Activated CD4-positive, alpha-beta T cell treated with anti-CD3 and anti-CD28 coated beads, Interleukin-2, amount 50 U/mL, for 4 hours (primary cell): ENCODE measurements around the gene CTPS1.

ENCODE experiments used
- DNase-seq, 2 experiments: peaks; one replicate each; pipeline ENCODE4 v3.0.0-alpha.2; 2020

Gene CTPS1

GRCh38 chr1:41003640-41004220 is 24.2 kb downstream of the CTPS1 start:
- DNase-seq, result peak; percentile 81 to 82

DNA sequence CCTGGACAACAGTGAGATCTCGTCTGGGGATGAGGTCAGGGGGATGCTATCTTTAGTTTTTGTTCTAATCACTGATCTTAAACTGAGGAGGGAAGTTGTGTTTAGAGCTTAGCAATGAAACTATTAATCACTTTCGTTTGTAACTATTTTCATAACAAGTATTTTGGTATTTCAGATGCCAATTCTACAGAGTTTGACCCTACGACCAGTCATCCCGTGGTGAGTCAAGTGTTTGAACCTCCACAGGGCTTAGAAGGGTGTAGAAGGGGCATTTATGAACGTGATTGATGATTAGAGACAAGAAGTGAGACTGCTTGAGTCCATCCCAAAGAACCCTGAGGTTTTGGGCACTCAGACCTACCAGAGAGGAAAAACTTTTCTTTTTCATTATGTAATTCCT is 26.4 kb downstream of the CTPS1 start:
- no peak for DNase-seq

DNA sequence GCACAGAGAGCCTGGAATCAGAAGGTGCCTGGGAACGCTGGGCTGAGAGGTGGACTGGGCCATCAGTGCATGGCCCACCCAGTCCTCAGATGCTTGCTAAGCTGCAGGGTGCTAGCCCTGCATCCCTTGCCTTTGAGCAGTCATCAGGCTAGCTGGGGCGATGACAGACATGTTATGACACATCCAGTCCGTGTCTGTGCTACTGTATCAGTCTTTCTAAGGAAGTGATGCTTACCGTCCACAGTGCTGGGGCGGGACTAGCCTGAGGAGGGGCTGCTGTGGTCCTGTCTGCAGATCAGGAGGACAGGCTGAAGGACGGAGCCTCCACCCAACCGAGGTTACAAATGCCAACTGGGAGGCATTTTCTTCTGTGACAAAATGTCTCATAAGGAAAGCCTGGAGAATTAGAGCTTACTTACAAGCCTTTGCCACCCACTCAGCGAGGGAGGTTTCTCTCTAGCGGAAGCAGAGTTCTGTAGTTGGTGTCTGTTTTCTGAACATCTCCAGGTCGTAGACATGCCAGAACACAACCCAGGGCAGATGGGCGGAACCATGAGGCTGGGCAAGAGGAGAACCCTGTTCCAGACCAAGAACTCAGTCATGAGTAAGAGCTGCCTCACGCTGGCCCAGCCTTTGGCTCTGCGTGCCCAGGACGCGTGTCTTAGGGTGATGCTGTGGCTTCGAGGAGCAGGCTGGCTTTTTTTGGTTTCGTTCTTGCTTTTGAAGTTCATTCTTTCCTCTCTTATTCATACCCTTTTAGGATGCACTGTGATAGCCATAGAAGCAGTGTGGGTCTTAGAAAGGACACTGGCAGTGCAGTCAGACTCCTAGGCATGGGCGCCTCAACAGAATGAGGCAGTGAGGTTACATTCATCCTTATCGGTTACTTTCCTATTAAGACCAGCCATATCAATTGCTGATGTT is 27.7 kb downstream of the CTPS1 start:
- DNase-seq, result no peak

DNA sequence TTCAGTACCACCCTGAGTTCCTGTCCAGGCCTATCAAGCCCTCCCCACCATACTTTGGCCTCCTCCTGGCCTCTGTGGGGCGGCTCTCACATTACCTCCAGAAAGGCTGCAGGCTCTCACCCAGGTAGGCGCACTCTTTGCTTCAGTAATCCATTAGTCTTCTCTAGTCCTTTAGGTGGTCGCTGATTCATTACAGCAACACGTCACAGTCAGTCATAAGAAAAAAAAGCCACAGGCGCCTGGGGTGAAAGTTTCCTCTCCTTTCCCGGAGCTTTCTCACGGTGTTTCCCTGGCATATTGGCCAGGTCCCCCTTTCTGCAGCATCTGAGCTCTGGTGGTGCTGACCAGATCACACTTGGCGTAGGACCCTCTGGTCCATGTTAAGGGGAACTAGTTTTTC is 30.0 kb downstream of the CTPS1 start:
- DNase-seq, result no peak

- DNase-seq, result no peak
Measured at GRCh38 chr1:41010345-41010744, 30.8 kb downstream of the CTPS1 start.

DNA sequence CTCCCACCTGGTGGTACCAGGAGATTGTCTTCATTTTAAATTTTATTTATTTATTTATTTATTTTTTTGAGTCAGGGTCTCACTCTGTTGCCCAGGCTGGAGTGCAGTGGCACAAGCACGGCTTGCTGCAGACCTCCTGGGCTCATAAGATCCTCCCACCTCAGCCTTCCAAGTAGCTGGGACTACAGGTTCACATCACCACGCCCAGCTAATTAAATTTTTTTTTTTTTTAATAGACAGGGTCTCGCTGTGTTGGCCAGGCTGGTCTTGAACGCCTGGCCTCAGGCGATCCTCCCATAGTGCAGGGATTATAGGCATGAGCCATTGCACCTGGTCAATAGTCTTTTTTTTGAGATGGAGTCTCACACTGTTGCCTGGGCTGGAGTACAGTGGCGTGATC is 33.5 kb downstream of the CTPS1 start:
- no peak for DNase-seq

DNA sequence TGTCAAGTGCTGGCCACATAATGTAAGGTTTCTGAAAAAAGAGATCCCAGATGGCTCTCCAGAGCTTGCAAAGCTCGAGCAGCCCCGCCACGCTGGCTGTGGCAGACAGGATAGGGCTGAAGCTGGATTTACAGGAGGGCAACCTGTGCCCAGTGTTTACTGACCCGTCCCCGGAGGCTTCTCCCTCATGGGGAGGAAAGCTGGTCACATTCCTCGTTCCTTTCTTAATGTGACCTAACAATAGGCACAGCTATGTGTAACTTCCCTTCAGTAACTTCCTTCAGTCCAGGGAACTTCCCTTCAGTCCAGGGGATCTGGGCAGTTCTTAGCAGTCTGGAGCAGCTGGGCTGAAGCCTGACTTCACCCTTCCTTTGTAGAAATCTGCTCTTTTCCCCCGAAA is 34.3 kb downstream of the CTPS1 start:
- no peak for DNase-seq

DNA sequence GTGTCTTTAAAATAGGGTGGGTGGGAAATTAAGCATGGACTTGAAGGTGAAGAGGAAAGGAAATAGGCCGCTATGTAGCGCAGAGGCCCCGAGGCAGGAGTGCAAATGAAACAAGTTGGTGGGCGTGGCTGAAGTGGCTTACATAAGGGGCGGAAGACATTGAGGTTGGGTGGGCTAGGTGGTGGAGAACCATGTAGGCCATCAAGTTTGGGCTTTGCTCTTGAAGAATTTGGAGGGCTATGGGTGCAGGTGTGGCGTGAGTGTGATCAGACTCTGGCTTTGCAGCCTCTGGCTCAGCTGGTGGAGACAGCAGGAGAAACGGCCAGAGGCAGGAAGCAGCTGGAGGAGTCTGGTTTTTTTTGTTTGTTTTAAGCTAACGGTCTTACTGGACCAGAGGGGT is 35.4 kb downstream of the CTPS1 start:
- DNase-seq, result no peak

DNA sequence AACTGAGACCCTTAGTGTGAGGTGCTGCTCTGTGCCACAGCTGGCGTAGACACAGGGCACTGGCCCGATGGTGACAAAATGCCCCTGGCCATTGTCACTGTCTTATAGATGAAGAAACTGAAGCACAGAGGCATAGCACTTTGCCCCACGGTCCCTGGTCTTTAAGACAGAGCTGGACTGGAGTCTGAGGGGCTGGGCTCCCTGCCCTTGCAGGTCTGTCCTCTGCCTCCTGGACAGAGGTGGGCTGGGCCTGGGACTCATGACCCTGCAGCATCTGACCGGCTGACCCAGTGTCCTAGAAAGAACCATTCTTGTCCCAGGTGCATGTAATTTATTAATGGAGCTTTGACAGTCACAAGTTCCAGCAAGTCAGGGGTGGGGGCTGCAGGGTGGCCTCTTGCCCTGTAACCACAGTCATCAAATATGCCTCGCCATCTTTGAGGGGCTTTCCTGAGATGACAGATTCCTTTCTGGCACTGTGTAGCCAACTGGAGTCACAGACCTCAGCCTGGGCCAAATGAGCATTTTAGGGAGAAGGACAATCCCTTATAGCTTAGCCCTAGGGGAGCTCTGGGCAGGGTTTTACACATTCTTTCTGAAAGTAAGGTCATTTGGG is 35.9 kb downstream of the CTPS1 start:
- DNase-seq, result no peak

DNA sequence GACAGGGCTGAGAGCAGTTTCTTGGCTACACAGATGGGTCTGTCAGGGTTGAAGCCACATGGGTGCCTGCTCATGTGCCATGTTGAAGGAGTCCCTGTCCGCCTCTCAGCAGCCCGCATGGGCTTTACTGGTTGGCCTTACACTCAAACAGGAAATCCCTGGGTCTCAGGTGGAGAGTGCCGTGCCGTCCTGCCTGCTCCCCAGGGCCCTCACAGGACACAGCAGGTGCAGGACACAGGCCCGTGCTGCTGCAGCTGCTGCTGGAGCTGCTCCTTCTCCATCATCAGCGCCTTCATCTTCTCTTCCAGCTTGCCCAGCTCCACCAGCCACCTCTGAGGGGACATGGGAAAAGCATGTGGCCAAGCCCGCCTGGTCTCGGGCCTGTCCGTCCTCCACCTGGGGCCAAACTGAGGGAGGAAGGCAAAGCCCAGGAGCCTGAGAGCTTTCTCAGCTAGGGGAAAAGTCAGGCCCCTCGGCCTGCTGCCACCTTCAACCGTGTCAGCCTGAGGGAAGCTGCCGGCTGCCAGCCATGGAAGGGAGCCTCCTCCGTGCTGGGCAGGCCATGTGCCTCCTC is 36.5 kb downstream of the CTPS1 start:
- no peak for DNase-seq

DNA sequence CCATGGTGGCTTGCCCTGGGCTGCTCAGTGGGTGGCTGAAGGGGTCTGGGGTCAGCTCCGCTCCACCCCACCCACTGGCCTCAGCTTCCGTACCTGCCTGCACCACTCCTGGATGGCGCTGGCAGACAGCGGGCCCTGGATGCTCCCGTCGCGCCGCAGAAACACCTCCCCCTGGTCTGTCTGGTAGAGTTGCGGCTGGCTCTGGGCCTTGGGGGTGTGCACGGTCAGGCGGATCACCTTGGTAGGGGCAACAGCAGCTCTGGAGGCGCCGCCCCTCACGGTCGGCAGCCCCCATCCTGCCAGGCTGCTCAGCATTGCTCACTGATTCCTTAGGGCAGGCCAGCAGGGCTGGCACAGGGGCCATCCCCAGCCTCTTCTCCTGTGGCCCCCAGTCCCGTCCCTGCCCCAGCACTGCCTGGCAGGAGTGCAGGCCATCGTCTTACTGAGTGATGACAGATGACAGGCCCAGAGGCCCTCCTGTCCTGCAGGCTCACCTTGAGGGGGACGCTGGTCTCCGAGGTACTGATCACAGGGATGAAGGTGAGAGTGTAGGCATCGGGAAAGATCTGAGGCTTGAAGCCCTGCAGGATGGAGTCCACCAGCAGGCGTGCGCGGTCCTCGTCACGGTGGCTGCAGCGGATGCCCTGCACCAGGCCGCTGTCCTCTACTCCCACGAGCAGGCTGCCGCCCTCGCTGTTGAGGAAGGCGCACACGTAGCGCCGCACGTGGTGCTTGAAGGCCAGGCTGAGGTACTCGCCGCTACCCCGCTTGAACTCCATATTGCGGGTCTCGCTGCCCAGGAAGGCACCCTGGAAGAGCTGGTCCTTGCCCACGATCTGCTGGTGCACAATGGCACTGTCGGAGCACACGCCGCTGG is 37.9 kb downstream of the CTPS1 start:
- no peak for DNase-seq

DNA sequence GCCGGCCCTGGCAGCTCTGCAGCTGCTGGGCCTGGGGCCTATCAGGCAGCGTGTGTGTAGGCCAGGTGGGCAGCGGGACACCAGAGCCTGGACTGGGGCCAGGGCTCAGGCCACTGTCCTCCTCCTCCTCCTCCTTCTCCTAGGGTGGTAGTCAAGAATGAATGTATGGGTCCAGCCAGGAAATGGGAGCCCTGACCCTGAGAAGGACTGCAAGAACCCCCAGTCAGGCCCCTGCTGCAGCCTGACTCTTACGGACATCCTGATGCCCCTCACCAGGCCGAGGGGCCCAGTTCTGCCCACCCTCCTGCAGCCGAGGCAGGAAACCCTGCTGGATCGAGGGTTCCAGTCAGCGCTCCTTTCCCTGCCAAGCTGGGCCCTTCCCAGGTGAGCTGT is 38.5 kb downstream of the CTPS1 start:
- no peak for DNase-seq

- no peak for DNase-seq
Measured at GRCh38 chr1:41019353-41019745, 39.9 kb downstream of the CTPS1 start.

DNA sequence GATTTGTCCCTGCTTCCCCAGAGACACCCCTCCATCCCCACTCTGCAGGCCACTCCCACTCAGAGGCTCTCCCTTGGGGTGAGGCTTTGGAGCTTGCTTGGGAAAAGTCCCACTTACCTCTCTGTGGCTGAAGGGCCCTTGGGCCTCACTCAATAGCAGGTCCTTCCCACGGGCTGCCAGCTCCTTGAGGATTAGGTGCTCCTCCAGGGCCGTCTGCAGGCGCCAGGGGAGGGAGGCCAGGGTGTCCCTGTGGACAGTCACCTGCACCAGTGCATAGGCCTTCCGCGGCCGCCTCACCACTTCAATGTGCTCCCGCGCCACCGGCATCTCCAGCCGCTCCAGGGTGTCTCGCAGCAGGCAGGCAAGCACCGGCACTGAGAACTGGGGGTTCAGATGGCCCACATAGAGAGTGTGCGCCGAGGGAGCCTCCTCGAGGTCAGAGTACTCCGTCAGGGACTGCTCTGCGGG is 40.6 kb downstream of the CTPS1 start:
- DNase-seq, result no peak

DNA sequence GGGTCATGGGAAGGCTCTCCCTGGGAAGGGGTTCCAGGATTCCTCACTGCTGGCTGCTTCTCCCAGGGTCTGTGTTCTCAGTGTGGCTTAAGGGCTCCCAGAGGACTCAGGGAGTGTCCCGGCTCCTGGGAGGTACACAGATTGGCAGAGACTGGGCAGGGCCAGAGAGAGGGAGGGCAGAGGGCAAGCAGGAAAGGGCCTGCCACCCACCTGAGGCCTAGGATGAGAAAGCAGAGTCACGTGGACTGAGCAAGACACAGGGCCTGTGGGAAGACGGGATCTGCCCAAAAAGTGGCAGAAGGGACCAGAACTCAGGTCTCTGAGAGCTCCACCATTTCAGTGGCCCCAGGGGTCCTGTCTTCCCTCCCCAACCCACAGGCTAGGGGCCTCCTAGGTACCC is 41.2 kb downstream of the CTPS1 start:
- DNase-seq, result no peak

DNA sequence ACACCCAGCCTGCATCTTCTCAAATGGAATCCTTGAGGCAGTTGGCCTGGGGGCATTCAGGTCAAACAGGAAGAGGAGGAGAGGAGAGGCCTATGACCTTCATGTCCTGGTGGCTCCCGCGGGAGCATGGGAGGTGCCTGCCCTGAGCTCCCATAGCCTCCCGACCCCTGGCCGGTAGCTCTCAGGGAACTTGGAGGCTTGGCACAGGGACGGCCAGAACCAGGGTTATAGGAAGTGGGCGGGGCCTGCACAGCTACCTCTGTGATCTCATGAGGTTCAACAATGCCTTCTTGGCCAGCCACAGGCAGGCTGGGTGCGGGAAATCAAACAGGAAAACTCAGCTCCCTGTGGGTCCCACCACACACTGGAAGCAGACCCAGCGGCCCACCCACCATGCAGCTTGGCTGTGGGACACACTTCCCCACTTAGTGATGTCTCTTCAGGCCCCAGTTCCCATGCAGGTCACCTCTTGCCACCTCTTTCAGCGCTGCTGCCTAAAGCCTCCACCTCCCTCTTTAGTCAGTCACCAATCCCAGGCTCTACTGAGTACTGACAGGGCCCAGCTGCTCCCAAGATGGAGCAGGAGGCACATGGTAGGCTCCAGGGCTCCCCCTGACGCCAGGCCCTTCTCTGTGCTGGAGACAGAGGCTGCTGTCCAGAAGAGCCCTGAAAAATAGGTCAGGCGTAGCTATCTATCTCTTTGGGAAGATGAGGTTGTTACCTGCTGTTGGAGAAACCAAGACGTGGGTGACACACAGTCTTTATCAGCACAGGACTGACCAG is 42.2 kb downstream of the CTPS1 start, which contains the start of gene SLFNL1:
Gene SLFNL1 (minus strand): TSS at position 200 of the 783 bp plus-strand sequence. CDS start 1,065 bp downstream, outside the sequence.
- DNase-seq, result no peak

DNA sequence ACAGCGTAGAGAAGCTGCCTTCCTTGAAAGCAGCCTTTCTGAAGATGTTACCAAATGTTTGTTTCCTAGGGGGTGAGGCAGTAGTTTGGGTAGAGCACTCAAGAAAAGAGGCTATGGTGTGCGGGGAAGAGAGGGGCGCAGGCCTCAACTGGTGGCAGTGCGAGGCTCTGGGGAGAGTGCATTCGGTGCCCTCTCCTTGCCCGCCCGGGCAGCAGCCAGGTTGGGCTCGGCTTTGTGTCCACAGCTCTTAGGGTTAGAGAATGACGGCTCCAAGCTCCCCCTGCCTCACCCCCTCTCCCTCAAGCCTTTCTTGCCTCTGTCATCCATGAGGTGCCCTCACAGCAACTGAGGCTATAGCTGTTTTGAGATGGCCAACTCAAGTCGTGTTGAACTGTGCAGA is 42.9 kb downstream of the CTPS1 start:
- no peak for DNase-seq

DNA sequence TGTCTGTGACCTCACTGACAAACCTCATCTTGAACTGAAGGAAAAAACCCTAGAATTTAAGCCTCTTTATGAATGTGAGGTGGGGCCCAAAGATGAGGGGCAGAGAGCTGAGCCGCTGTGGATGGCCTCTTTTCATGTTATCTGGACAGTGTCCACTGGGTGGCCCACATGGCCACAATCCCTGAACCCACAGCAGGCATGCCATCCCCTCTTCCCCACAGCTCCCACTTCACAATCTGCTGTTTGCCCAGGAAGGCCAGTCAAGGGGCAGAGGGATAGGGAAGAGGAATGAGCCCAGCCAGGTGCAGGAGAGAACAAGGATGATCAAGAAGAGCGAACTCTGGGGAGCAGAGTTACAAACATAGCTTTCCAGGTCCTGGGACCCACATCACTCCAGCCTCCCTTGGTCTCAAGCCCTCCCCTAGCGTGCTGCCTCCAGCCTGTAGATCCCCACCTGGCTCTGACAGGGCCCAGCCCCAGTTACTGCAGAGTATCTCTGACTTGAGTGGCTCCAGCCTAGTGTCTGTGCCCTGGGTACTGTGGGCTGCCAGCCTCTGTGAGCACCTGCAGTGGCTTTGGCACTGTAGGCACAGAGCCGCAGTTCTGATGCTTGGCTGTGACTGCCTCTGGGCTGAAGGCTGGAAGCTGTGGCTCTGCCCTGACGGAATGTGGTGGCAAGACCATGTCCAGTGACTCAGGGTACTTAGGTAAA is 43.9 kb downstream of the CTPS1 start:
- DNase-seq, result no peak

GRCh38 chr1:41024953-41025352 is 45.5 kb downstream of the CTPS1 start:
- no peak for DNase-seq

GRCh38 chr1:41025979-41026819 is 46.7 kb downstream of the CTPS1 start:
- DNase-seq, result no peak
